ENCODE measurements around the gene KCNK2.

The KCNK2 gene

GRCh38 chr1:215210167-215210566, 127.6 kb downstream of the KCNK2 start:
- Histone ChIP-seq H3K4me3 (ENCODE audit: low read length) (no peak overlapping the region), H3K27me3 (replicated peaks; ENCODE audit: control insufficient read depth, insufficient read depth, low read length) (no peaks in the 10 kb centered on the region), H3K4me1 (ENCODE audit: control insufficient read depth, insufficient read depth, low read length) (no peaks in the 10 kb centered on the region), H3K36me3 (ENCODE audit: control insufficient read depth, insufficient read depth, low read length, severe bottlenecking) (no peaks in the 10 kb centered on the region), H3K9ac (ENCODE audit: low read length) (no peak overlapping the region), H3K9me3 (ENCODE audit: control insufficient read depth, low read length) (no peaks in the 10 kb centered on the region)
- DNase-seq (ENCODE audit: low read depth): no peak

DNA sequence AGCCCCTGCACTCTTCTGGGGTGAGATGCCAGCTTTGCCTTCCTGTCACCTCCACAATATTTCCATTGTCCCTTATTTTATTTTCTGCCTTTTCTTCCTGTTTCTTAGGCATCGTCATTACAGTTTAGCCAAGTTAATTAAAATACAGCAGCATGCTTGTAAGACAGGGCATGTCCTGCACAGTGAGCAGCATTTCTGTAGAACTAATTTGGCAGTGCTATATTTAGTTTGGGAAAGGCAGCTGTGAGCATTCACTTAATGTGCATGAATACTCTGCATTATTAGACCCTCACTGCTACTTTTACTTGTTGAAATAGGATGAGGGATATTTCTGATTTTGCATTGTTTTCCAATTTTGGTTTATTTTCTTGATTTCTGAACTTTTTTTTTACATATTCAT, 133.3 kb downstream of the KCNK2 start:
- no peak overlapping the region for H3K9ac ChIP-seq (ENCODE audit: low read length)
- peaks cover 9% of the 10 kb centered on the region for H3K4me1 ChIP-seq (ENCODE audit: control insufficient read depth, insufficient read depth, low read length)
- H3K27me3 ChIP-seq (replicated peaks; ENCODE audit: control insufficient read depth, insufficient read depth, low read length): no peaks in the 10 kb centered on the region
- DNase-seq (ENCODE audit: low read depth): no peak
- H3K36me3 ChIP-seq (ENCODE audit: control insufficient read depth, insufficient read depth, low read length, severe bottlenecking): no peaks in the 10 kb centered on the region
- H3K9me3 ChIP-seq (ENCODE audit: control insufficient read depth, low read length): no peaks in the 10 kb centered on the region
- no peak overlapping the region for H3K4me3 ChIP-seq (ENCODE audit: low read length)

DNA sequence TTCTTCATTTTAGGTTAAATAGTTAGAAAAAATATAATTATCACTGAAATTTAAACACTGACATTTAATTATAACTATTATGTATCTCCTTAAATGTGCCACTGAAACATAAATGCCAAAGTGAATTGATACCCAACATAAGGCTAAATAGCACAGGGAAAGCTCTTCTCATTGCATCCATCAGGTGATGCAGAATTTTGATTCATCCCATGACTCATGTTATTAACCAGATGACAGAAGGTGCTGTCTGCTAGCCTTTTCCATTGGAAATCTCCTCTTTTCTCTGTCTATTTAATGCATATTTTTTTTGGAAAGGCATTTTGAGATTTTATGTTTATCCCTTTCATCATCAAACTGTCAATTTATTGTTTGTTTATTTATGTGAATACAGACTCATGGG, 136.8 kb downstream of the KCNK2 start:
- no peak overlapping the region for H3K4me3 ChIP-seq (ENCODE audit: low read length)
- no peaks in the 10 kb centered on the region for H3K27me3 ChIP-seq (replicated peaks; ENCODE audit: control insufficient read depth, insufficient read depth, low read length)
- no peak overlapping the region for H3K9ac ChIP-seq (ENCODE audit: low read length)
- no peak for DNase-seq (ENCODE audit: low read depth)
- H3K9me3 ChIP-seq (ENCODE audit: control insufficient read depth, low read length): no peaks in the 10 kb centered on the region
- peaks cover 9% of the 10 kb centered on the region for H3K4me1 ChIP-seq (ENCODE audit: control insufficient read depth, insufficient read depth, low read length)
- no peaks in the 10 kb centered on the region for H3K36me3 ChIP-seq (ENCODE audit: control insufficient read depth, insufficient read depth, low read length, severe bottlenecking)

DNA sequence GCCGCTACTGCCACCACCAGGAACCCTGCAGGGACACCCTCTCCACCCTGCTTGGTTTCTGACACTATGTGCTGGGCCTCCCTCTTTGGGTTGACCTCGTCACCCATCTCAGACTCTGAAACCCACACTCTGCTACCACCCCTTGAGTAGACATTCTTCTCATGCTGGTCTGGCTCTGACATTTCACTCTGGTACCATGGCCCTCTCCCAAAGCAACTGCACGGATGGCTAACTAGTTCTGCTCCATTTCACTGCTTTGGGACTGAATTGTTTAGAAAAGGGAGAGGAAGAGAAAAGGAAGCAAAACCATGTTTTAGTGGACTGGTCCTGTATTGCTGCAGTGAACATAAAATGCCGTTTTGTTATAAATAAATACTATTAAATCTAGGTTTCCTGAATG, 137.8 kb downstream of the KCNK2 start:
- Histone ChIP-seq H3K36me3 (ENCODE audit: control insufficient read depth, insufficient read depth, low read length, severe bottlenecking) (no peaks in the 10 kb centered on the region), H3K27me3 (replicated peaks; ENCODE audit: control insufficient read depth, insufficient read depth, low read length) (no peaks in the 10 kb centered on the region), H3K4me1 (ENCODE audit: control insufficient read depth, insufficient read depth, low read length) (peaks cover 9% of the 10 kb centered on the region), H3K4me3 (ENCODE audit: low read length) (no peak overlapping the region), H3K9me3 (ENCODE audit: control insufficient read depth, low read length) (no peaks in the 10 kb centered on the region), H3K9ac (ENCODE audit: low read length) (no peak overlapping the region)
- DNase-seq (ENCODE audit: low read depth): no peak

DNA sequence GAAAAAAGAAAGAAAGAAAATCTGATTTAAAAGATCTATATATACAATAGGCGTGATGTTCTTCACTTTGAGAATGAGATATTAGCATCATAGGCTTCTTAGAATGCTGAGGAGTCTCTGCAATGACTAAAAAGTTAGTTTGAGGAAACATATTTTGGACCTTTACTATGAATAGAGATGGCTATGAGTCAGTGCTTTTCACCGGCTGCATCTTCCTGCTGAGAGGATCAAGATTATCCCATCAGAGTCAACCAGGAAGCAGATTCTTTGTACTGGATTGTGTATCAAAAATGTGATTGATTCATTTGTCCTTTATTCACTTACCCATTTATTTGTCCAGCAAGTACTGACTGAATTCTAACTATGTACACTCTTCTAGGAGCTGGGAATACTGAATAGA, 144.2 kb downstream of the KCNK2 start:
- H3K9ac ChIP-seq (ENCODE audit: low read length): no peak overlapping the region
- H3K4me3 ChIP-seq (ENCODE audit: low read length): no peak overlapping the region
- no peaks in the 10 kb centered on the region for H3K27me3 ChIP-seq (replicated peaks; ENCODE audit: control insufficient read depth, insufficient read depth, low read length)
- no peaks in the 10 kb centered on the region for H3K36me3 ChIP-seq (ENCODE audit: control insufficient read depth, insufficient read depth, low read length, severe bottlenecking)
- no peaks in the 10 kb centered on the region for H3K9me3 ChIP-seq (ENCODE audit: control insufficient read depth, low read length)
- peak; percentile 7 for DNase-seq (ENCODE audit: low read depth)
- no peaks in the 10 kb centered on the region for H3K4me1 ChIP-seq (ENCODE audit: control insufficient read depth, insufficient read depth, low read length)

GRCh38 chr1:215228193-215228592, 145.7 kb downstream of the KCNK2 start:
- no peaks in the 10 kb centered on the region for H3K36me3 ChIP-seq (ENCODE audit: control insufficient read depth, insufficient read depth, low read length, severe bottlenecking)
- no peak overlapping the region for H3K4me3 ChIP-seq (ENCODE audit: low read length)
- no peak for DNase-seq (ENCODE audit: low read depth)
- no peaks in the 10 kb centered on the region for H3K9me3 ChIP-seq (ENCODE audit: control insufficient read depth, low read length)
- H3K4me1 ChIP-seq (ENCODE audit: control insufficient read depth, insufficient read depth, low read length): no peaks in the 10 kb centered on the region
- no peaks in the 10 kb centered on the region for H3K27me3 ChIP-seq (replicated peaks; ENCODE audit: control insufficient read depth, insufficient read depth, low read length)
- H3K9ac ChIP-seq (ENCODE audit: low read length): no peak overlapping the region

- DNase-seq (ENCODE audit: low read depth): peak; percentile 14
- no peaks in the 10 kb centered on the region for H3K27me3 ChIP-seq (replicated peaks; ENCODE audit: control insufficient read depth, insufficient read depth, low read length)
- no peaks in the 10 kb centered on the region for H3K36me3 ChIP-seq (ENCODE audit: control insufficient read depth, insufficient read depth, low read length, severe bottlenecking)
- no peaks in the 10 kb centered on the region for H3K9me3 ChIP-seq (ENCODE audit: control insufficient read depth, low read length)
- H3K9ac ChIP-seq (ENCODE audit: low read length): no peak overlapping the region
- no peak overlapping the region for H3K4me3 ChIP-seq (ENCODE audit: low read length)
- H3K4me1 ChIP-seq (ENCODE audit: control insufficient read depth, insufficient read depth, low read length): no peaks in the 10 kb centered on the region
Measured at GRCh38 chr1:215241451-215241850, 158.9 kb downstream of the KCNK2 start.

DNA sequence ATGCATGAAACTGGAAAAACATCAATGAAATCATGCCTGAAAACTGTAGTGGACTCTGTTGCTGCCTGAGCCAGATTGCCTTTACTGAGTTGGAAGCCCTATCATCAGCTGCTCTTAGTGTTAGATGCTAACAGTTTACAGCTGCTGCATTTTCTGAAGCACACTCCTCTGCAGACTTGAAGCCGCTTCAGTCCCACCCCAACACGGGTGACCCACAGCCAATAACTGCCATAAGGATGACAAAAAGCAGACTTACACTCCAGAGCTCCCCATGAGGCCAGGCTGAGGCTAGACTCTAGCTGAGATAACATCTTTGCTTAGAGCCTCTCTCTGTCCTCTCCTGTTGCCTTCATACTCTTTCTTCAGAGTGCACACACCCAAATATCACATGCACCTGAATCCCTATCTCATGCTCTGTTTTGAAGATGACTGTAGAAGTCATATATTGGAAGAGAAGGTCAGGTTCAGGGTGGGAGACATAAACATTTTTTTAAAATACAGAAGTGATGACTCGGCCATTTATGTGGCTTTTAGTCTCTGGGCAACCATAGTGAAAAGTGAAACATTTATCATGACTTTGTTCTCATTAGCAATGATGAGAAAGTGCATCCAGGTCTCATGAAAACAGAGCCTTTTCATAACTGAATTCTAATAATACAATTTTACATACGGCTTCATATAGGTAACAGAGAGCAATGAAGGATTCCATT, 161.0 kb downstream of the KCNK2 start:
- H3K36me3 ChIP-seq (ENCODE audit: control insufficient read depth, insufficient read depth, low read length, severe bottlenecking): no peaks in the 10 kb centered on the region
- H3K4me1 ChIP-seq (ENCODE audit: control insufficient read depth, insufficient read depth, low read length): no peaks in the 10 kb centered on the region
- H3K27me3 ChIP-seq (replicated peaks; ENCODE audit: control insufficient read depth, insufficient read depth, low read length): no peaks in the 10 kb centered on the region
- H3K4me3 ChIP-seq (ENCODE audit: low read length): no peak overlapping the region
- no peaks in the 10 kb centered on the region for H3K9me3 ChIP-seq (ENCODE audit: control insufficient read depth, low read length)
- no peak overlapping the region for H3K9ac ChIP-seq (ENCODE audit: low read length)
- no peak for DNase-seq (ENCODE audit: low read depth)

- H3K4me1 ChIP-seq (ENCODE audit: control insufficient read depth, insufficient read depth, low read length): no peaks in the 10 kb centered on the region
- H3K27me3 ChIP-seq (replicated peaks; ENCODE audit: control insufficient read depth, insufficient read depth, low read length): no peaks in the 10 kb centered on the region
- H3K9me3 ChIP-seq (ENCODE audit: control insufficient read depth, low read length): no peaks in the 10 kb centered on the region
- no peak overlapping the region for H3K4me3 ChIP-seq (ENCODE audit: low read length)
- no peaks in the 10 kb centered on the region for H3K36me3 ChIP-seq (ENCODE audit: control insufficient read depth, insufficient read depth, low read length, severe bottlenecking)
- no peak overlapping the region for H3K9ac ChIP-seq (ENCODE audit: low read length)
- DNase-seq (ENCODE audit: low read depth): no peak
Measured at GRCh38 chr1:215250913-215251312, 168.4 kb downstream of the KCNK2 start.

DNA sequence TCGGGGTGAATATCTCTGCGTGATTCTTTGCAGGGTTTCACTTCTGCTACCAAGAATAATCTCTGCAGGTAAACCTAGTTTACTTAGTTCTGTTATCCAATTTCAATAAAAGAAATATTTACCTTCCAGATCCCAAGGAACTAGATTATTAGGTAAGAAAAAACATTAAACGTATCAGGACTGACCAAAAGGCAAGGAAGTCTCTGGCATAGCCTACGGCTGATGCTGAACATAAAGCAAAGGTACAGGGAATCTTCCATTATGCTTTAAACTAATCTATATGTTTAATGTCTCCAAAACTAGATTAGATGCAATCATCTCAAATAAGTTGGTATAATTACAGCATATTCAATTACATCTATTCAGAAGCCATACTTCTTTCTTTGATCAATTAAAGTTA, 168.9 kb downstream of the KCNK2 start:
- Histone ChIP-seq H3K9me3 (ENCODE audit: control insufficient read depth, low read length) (no peaks in the 10 kb centered on the region), H3K4me3 (ENCODE audit: low read length) (no peak overlapping the region), H3K36me3 (ENCODE audit: control insufficient read depth, insufficient read depth, low read length, severe bottlenecking) (no peaks in the 10 kb centered on the region), H3K4me1 (ENCODE audit: control insufficient read depth, insufficient read depth, low read length) (no peaks in the 10 kb centered on the region), H3K9ac (ENCODE audit: low read length) (no peak overlapping the region), H3K27me3 (replicated peaks; ENCODE audit: control insufficient read depth, insufficient read depth, low read length) (no peaks in the 10 kb centered on the region)
- DNase-seq (ENCODE audit: low read depth): no peak

GRCh38 chr1:215252164-215252563, 169.6 kb downstream of the KCNK2 start:
- no peak for DNase-seq (ENCODE audit: low read depth)
- H3K9ac ChIP-seq (ENCODE audit: low read length): no peak overlapping the region
- H3K9me3 ChIP-seq (ENCODE audit: control insufficient read depth, low read length): no peaks in the 10 kb centered on the region
- H3K27me3 ChIP-seq (replicated peaks; ENCODE audit: control insufficient read depth, insufficient read depth, low read length): no peaks in the 10 kb centered on the region
- no peaks in the 10 kb centered on the region for H3K36me3 ChIP-seq (ENCODE audit: control insufficient read depth, insufficient read depth, low read length, severe bottlenecking)
- H3K4me1 ChIP-seq (ENCODE audit: control insufficient read depth, insufficient read depth, low read length): peaks cover 6% of the 10 kb centered on the region
- no peak overlapping the region for H3K4me3 ChIP-seq (ENCODE audit: low read length)

Data from adipocyte (in vitro differentiated cells).